ENCODE results near the gene IKZF1.

GRCh38 chr7:50409856-50410745 is 105.6 kb downstream of the IKZF1 start:
- no peak for TF ChIP-seq CTCF (IDR thresholded peaks at IDR 0.05 in 2 of 3, conservative IDR thresholded peaks at IDR 0.05 in 1 of 3; ENCODE audit: borderline replicate concordance in 1 of 3, insufficient read depth in 1 of 3, low read depth in 2 of 3, low read length in 2 of 3)
- TF ChIP-seq POLR2A (IDR thresholded peaks at IDR 0.05; ENCODE audit: borderline replicate concordance, extremely low read depth, insufficient read depth, insufficient read length), result no peak
- TF ChIP-seq CEBPB (IDR thresholded peaks at IDR 0.05; ENCODE audit: low read depth), result no peak
- no peak for TF ChIP-seq POLR2AphosphoS5 (IDR thresholded peaks at IDR 0.05; ENCODE audit: low read depth, low read length)
- TF ChIP-seq YY1 (IDR thresholded peaks at IDR 0.05; ENCODE audit: extremely low read depth, insufficient replicate concordance, low read depth, low read length), result no peak
- TF ChIP-seq EZH2 (IDR thresholded peaks at IDR 0.05), result no peak
- TF ChIP-seq EZH2phosphoT487 (IDR thresholded peaks at IDR 0.05; ENCODE audit: borderline replicate concordance), result no peak
- no peak for TF ChIP-seq RAD21 (IDR thresholded peaks at IDR 0.05; ENCODE audit: low read depth)
- no peak for TF ChIP-seq MAX (IDR thresholded peaks at IDR 0.05)
- TF ChIP-seq REST (IDR thresholded peaks at IDR 0.05; ENCODE audit: low read depth), result no peak
- no peak for TF ChIP-seq ZNF274 (IDR thresholded peaks at IDR 0.05; ENCODE audit: low read depth, low read length)
- TF ChIP-seq FOSL1 (IDR thresholded peaks at IDR 0.05; ENCODE audit: low read depth), result no peak
- no peak for TF ChIP-seq SP1 (IDR thresholded peaks at IDR 0.05; ENCODE audit: low read depth)
- no peak for TF ChIP-seq CBX3 (IDR thresholded peaks at IDR 0.05; ENCODE audit: low read depth)
